Germinal center (tissue), 1 donor: ENCODE results near the gene ARL15.
"Not testable (repeated sequence)": the region's sequence is repeated elsewhere in the genome, so short reads cannot be mapped to it uniquely, and the experiment has no call there.

Experiments
- DNase-seq: peaks from one replicate; pipeline ENCODE4 v3.0.0; 2012; ENCODE audit warnings: mixed read lengths, low spot score

Gene ARL15

DNA sequence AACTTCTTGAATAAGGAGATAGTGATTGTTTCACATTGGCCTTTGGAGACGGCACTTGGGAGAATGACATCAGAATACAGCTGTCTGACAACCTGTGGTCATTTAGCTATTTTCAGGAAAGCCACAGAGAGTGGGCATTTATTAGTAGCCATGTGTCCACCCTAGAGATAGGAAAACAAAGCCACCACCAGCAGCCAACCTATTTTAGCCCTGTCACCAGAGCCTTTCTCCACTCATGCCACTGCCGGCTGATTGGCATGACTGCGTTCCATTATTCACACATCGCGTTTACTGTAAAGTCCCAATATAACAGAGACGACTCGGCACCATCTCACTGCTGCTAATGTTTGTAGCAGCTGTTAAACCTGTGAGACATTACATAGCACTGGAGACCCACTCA is 419.9 kb downstream of the ARL15 start:
- no peak for DNase-seq

GRCh38 chr5:53884844-53885243 is 425.5 kb downstream of the ARL15 start:
- no peak for DNase-seq

DNA sequence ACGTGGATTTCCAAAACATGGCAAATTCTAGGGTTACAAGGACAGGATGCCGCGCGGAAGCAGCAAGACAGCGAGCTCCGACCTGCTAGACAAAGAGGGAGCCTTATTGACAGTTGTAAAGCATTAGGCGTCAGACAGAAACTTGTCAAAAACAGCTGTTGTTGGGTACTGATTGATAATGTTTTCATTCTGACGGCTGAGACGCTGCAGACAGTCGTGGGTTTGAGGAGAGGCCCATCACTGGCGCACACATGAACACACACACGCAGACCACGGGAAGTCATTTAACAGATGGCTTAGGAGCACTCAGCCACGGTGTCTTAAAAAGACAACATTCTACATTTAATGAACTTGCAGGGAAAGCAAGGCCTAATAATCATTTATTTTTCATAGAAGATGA is 426.0 kb downstream of the ARL15 start:
- DNase-seq = no peak

DNA sequence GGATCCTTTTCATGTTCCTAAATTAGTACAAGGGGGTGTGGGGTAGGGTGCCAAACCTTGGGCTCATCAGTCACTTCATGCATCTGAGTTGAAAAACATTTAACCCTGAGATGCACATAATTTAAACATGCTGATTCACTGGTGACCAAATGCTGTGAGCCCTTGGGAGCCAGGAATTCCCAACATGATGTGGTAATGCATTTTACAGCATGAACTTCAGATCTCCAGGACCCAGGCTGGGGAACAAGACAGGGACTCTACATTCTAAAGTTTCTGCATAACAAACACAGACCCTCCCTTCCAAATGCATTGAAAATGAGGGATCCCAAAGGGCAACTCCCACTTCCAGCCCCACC is 427.7 kb downstream of the ARL15 start:
- DNase-seq = no peak

GRCh38 chr5:53882006-53882675 is 428.2 kb downstream of the ARL15 start:
- DNase-seq = no peak

- DNase-seq = no peak
These were observed 430.6 kb downstream of the ARL15 start for GRCh38 chr5:53879708-53880323.

GRCh38 chr5:53878015-53878414 is 432.4 kb downstream of the ARL15 start:
- DNase-seq = no peak

GRCh38 chr5:53877243-53877642 is 433.1 kb downstream of the ARL15 start:
- no peak for DNase-seq

DNA sequence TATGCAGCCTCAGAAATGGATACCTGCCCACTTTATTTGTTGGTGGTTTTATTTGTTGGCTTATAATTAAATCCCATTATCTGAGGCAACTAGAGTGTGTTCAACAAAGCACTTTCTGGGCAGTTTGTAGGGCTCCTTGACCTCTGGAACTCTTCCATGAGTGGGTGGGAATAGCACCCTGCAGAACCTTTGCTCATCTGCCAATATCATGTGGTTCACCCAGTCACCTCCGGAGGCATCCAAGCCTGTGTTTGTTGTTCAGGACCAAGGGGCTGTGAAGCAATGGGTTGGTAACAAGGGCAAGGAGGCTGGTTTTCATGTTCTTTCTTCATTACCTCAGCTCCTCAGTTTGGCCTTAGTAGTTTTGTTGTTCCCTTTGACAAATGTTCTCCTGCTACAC is 436.0 kb downstream of the ARL15 start:
- DNase-seq = no peak

- no peak for DNase-seq
These were observed 437.1 kb downstream of the ARL15 start for GRCh38 chr5:53873235-53873634.

- DNase-seq = no peak
These were observed 438.6 kb downstream of the ARL15 start for GRCh38 chr5:53871775-53872174.

- DNase-seq = no peak
These were observed 439.3 kb downstream of the ARL15 start for GRCh38 chr5:53871050-53871449.

DNA sequence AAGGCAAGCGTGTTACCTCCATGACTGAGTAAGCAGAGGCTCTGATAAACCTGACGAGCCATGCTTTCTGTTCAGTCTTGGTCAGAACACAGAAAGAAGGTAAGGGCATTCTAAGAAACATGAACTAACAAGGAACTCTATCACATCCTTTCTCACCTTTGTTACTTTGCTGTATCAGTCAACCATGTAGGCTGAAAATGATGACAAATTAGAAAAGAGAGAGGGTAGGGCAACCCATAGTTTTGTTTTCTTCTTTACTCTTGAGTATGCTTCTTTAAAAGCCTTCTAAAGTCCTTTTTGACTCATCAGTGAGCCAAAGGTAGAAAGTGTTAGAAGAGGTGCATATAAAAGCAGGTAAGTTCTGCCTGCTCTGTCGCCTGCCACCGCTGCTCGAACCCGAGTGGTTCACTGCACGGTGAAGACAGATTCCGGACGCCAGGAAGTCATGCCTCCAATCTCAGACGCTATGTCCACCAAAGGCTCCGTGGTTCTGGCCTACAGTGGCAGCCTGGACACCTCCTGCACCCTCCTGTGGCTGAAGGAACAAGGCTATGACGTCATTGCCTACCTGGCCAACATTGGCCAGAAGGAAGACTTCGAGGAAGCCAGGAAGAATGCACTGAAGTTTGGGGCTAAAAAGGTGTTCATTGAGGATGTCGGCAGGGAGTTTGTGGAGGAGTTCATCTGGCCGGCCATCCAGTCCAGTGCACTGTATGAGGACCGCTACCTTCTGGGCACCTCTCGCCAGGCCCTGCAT is 451.5 kb downstream of the ARL15 start:
- no peak for DNase-seq

DNA sequence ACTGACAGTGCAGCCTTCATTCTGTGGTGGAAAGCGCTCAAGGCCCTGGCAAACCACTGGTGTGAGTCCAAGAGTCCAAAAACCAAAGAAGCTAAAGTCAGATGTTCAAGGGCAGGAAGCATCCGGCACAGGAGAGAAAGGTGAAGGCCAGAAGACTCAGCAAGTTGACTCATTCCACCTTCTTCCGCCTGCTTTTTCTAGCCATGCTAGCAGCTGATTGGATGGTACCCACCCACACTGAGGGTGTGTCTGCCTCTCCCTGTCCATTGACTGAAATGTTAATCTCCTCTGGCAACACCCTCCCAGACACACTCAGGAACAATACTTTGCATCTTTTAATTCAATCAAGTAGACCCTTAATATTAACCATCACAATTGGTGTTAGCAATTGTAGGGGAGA is 453.9 kb downstream of the ARL15 start:
- no peak for DNase-seq

- DNase-seq = not testable (repeated sequence)
These were observed 473.4 kb downstream of the ARL15 start for GRCh38 chr5:53836851-53837430.

- DNase-seq = no peak
These were observed 475.9 kb downstream of the ARL15 start for GRCh38 chr5:53834500-53834899.
